Skeletal muscle tissue (tissue), 4 donors: ENCODE results near the gene DYSF. TPM values are rescaled to one million over a fixed set of nuclear protein-coding genes. Genes with fewer than 3 reads are reported as not detected.

Experiments
- H3K27ac ChIP-seq: one replicate; pipeline ENCODE4 v1.7.0; 2013; ENCODE audit warnings: mild to moderate bottlenecking, low read depth, low read length, inconsistent platforms
- H3K27me3 ChIP-seq, 3 donors: one replicate each; pipeline ENCODE4 v1.7.0; 2013; ENCODE audit warnings: low read length in 3 of 3; ENCODE audit not compliant: control insufficient read depth in 3 of 3, insufficient read depth in 3 of 3
- H3K36me3 ChIP-seq, 3 donors: one replicate each; pipeline ENCODE4 v1.7.0; 2013; ENCODE audit warnings: low read length in 3 of 3; ENCODE audit not compliant: control insufficient read depth in 3 of 3, insufficient read depth in 3 of 3
- H3K4me1 ChIP-seq, 3 donors: one replicate each; pipeline ENCODE4 v1.7.0; 2013; ENCODE audit warnings: low read length in 3 of 3, mild to moderate bottlenecking in 3 of 3; ENCODE audit not compliant: control insufficient read depth in 3 of 3, insufficient read depth in 3 of 3
- H3K4me3 ChIP-seq, 3 donors: one replicate each; pipeline ENCODE4 v1.7.0; 2013; ENCODE audit warnings: low read length in 3 of 3
- H3K9ac ChIP-seq, 3 donors: one replicate each; pipeline ENCODE4 v1.7.0; 2013; ENCODE audit warnings: low read length in 3 of 3, mild to moderate bottlenecking in 3 of 3, moderate library complexity in 2 of 3, low read depth in 1 of 3
- H3K9me3 ChIP-seq, 3 donors: one replicate each; pipeline ENCODE4 v1.7.0; 2013; ENCODE audit warnings: low read length in 3 of 3; ENCODE audit not compliant: control insufficient read depth in 3 of 3
- total RNA-seq: library from RNA; depleted of rRNA; stranded (reverse); fragments of >200 nt; gene quantifications from one replicate; pipeline ENCODE4 v1.2.3, GENCODE V29; 2014
- donor health status: Osteomylitis.

Gene DYSF
- total RNA-seq, 1 donor from 2014 or later = 88.7 TPM

DNA sequence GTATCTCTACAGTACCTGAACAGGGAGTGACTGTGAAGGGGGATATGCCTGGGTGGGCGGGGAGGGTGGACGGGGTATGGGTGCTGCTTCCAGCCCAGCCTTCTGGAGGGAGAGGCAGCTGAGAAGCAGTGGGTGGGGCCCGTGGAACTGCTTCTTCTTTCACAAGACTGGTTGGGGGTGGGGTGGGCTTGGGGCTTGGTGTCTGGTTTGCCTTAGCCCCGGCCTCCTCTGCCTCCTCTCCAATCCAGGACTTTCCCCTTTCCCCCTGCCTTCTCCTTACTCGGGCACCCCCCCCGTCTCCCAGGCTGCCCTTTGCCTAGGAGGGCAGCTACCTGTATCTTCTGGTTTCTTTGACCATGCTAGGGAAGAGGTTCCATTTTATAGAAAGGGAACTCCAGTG lies 233.4 kb downstream of the DYSF start:
- H3K9me3 ChIP-seq = no peaks in the 10 kb centered on the region
- H3K4me3 ChIP-seq = no peak overlapping the region
- H3K4me1 ChIP-seq = peaks cover 42 to 93% (median 59%) of the 10 kb centered on the region in 3 donors
- H3K9ac ChIP-seq = no peak overlapping the region
- peaks cover 14 to 26% (median 20%) of the 10 kb centered on the region in 3 donors for H3K36me3 ChIP-seq
- no peaks in the 10 kb centered on the region for H3K27me3 ChIP-seq
- H3K27ac ChIP-seq = no peak overlapping the region

DNA sequence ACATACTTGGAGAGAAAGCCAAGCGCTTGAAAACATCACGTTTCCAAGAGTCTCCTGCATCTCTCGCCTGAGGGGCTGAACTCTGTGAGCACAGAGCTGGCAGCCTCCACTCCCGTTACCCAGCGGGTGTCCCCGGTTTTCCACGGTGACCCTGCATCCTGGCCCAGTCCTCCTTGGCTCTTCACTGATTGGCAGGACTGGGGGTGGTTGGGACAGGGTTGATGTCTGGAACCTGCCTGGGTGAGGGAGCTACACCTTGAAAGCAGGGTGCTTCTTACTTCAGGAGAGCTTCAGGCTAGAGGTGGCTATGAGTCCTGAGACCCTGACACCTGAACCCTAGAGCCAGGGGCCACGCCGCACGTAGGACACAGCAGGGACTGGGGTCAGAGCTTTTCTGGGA lies 234.1 kb downstream of the DYSF start:
- Histone ChIP-seq H3K27ac (no peak overlapping the region), H3K4me3 (no peak overlapping the region), H3K9ac (no peak overlapping the region), H3K4me1 (peaks cover 48 to 93% (median 65%) of the 10 kb centered on the region in 3 donors), H3K9me3 (no peaks in the 10 kb centered on the region), H3K36me3 (peaks cover 9 to 19% (median 14%) of the 10 kb centered on the region in 3 donors), H3K27me3 (no peaks in the 10 kb centered on the region)

DNA sequence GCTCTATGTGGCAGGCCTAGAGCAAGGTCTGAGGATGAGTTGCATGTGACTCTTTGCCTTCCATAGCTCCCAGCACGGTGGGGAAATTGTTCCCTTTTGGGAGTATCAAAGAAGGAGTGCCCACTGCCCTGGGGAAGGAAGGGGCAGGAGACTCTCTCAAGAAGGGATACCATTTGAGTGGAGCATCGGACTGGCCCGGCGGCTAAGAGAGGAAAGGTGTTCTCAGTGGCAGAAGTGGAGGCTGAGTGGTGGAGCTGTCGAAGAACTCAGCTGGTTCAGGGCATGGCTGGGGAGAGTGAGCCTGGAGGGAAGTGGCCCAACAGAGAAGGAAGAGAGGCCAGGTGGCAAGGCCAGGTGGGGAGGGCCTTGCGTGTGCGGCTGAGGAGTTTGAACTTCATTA lies 235.2 kb downstream of the DYSF start:
- no peak overlapping the region for H3K27ac ChIP-seq
- no peak overlapping the region for H3K4me3 ChIP-seq
- H3K9me3 ChIP-seq = no peaks in the 10 kb centered on the region
- peaks cover 5 to 16% (median 11%) of the 10 kb centered on the region in 3 donors for H3K36me3 ChIP-seq
- H3K27me3 ChIP-seq = no peaks in the 10 kb centered on the region
- H3K9ac ChIP-seq = no peak overlapping the region
- peaks cover 46 to 93% (median 68%) of the 10 kb centered on the region in 3 donors for H3K4me1 ChIP-seq

- Histone ChIP-seq H3K27me3 (no peaks in the 10 kb centered on the region), H3K27ac (no peak overlapping the region), H3K4me3 (no peak overlapping the region), H3K9me3 (no peaks in the 10 kb centered on the region), H3K9ac (no peak overlapping the region), H3K36me3 (peaks cover 3 to 15% (median 7%) of the 10 kb centered on the region in 3 donors), H3K4me1 (peaks cover 37 to 92% (median 65%) of the 10 kb centered on the region in 3 donors)
Measured at GRCh38 chr2:71689393-71689792, 236.0 kb downstream of the DYSF start.

DNA sequence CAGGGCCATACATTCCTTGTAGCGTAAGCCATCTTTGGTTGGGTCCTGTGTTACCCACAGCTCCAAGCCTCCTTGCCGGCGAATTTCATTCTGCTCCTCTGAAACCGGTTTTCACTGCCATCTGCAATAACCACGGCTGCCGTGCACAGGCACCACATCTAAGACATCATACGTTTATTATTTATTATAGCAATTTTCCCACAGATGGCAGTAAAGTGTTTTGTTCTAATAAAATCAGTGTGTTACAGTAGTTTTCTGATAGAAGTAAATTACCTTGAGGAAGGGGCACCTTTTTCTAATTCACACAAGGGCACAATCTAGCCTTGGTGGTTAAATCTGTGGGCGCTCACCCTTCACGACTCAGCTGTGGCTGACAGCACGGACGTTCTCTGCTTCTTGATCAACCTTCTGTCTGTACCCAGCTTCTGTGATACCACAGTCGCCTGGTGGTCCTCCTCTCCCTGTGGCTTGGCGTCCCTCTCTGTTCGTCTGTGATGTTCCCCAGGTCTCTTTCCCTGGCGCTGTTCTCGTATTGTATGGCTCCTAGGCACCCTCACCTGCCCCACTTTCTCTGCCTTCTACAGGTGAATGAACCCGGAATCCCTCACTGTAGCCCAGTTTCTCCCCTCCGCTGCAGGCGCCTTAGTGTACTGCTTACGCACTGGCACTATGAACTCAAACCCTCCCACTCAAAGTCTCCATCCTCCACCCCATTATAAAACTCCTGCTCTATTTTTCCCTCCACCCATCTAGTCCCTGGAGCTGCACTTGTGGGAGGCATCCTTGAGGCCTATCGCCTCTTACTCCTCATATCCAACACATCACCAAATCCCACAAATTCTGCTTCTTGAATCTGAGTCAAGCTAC lies 236.8 kb downstream of the DYSF start:
- Histone ChIP-seq H3K27ac (peak overlapping the region; percentile 88), H3K36me3 (peaks cover 3 to 15% (median 7%) of the 10 kb centered on the region in 3 donors), H3K4me1 (peaks cover 29 to 84% (median 58%) of the 10 kb centered on the region in 3 donors)

DNA sequence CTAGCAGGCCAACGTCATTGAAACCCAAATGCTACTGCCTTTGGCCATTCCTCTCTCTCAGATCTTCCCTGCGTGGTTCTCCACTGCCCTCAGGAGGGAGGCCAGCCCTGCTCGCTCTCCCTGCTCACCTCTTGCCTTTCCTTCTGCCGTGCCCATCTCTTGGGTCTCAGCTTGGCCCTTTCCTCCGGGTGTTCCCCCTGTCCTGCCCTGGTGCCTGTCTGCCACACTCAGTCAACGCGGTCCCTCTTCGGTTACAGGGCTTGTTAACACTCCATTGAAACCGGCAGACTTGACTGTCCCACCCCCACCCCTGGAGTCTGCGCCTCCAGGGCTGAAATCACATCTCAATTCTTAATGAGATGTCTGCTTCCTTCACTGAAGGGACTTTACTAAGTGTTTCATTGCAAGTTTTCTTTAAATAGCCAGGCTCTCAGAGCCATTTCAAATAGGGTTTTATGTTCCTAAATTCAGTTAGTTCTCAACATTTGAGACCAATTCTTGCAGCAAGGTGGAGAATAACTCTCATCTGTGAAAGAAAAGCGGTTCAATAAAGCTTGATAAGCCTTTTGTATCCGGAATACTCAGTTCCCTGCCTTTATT lies 237.6 kb downstream of the DYSF start:
- Histone ChIP-seq H3K4me3 (no peak overlapping the region), H3K4me1 (peaks cover 24 to 81% (median 50%) of the 10 kb centered on the region in 3 donors), H3K27me3 (no peaks in the 10 kb centered on the region), H3K36me3 (peaks cover 3 to 15% (median 7%) of the 10 kb centered on the region in 3 donors), H3K9me3 (no peaks in the 10 kb centered on the region), H3K27ac (peak overlapping the region; percentile 88), H3K9ac (peak overlapping the region in 2 of 3 donors; percentile 79 to 83)

More for the DNA sequence above, 236.8 kb downstream of the DYSF start:
- H3K9ac ChIP-seq = no peak overlapping the region
- no peaks in the 10 kb centered on the region for H3K27me3 ChIP-seq
- no peaks in the 10 kb centered on the region for H3K9me3 ChIP-seq
- no peak overlapping the region for H3K4me3 ChIP-seq

- H3K27ac ChIP-seq = peak overlapping the region; percentile 88
- peak overlapping the region; percentile 65 to 83 (median 79) for H3K9ac ChIP-seq
- H3K9me3 ChIP-seq = no peaks in the 10 kb centered on the region
- H3K27me3 ChIP-seq = no peaks in the 10 kb centered on the region
- peaks cover 22 to 75% (median 48%) of the 10 kb centered on the region in 3 donors for H3K4me1 ChIP-seq
- peaks cover 3 to 15% (median 7%) of the 10 kb centered on the region in 3 donors for H3K36me3 ChIP-seq
- peak overlapping the region; percentile 24 to 60 (median 59) for H3K4me3 ChIP-seq
Measured at GRCh38 chr2:71691747-71692441, 238.5 kb downstream of the DYSF start.

DNA sequence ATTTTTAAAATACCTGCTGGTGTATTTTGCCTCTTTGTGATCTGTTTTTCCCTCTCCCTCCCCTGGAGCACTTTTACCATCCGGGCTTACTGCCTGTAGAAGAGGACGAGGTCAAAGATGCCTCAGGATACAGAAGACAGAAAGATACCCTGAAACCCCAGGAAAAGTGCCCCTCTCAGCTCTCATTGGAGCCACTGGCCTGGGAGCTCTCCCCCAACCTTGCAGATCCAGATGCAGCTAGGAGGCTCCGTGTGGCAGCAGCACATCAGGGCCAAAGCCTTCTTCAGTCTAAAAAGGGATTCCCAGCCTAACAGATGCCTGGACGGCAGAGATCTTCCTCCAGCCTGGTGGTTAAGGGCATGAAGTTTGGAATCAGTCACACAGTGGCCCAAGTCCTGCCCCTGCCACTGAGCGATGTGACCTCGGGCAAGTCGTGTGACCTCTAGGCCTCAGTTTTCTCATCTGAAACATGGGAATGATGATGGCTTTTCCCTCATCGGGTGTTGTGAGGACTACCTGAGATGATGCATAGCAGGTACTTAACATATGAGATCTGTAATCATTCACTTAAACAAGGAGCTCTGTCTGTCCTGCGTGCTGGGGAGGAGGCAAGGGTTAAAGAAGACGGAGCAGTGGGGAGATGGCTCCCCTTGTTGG lies 239.4 kb downstream of the DYSF start:
- Histone ChIP-seq H3K4me3 (no peak overlapping the region), H3K9me3 (no peaks in the 10 kb centered on the region), H3K27me3 (no peaks in the 10 kb centered on the region), H3K9ac (peak overlapping the region in 1 of 3 donors; percentile 79), H3K27ac (peak overlapping the region; percentile 88), H3K4me1 (peaks cover 22 to 66% (median 44%) of the 10 kb centered on the region in 3 donors), H3K36me3 (peaks cover 3 to 8% (median 7%) of the 10 kb centered on the region in 3 donors)
